ENCODE results near the gene RTEL1.

GRCh38 chr20:63712191-63712590 is 54.1 kb downstream of the RTEL1 start:
- TF ChIP-seq CTCF (IDR thresholded peaks at IDR 0.05; ENCODE audit: low read depth, low read length, poor library complexity, severe bottlenecking) (no peak), EZH2phosphoT487 (IDR thresholded peaks at IDR 0.05; ENCODE audit: borderline replicate concordance, low read length) (no peak)

Measured in DOHH2 (cell line).